Thyroid gland (tissue), 4 donors: ENCODE results near the gene NID2. TPM values are rescaled to one million over a fixed set of nuclear protein-coding genes. Genes with fewer than 3 reads are reported as not detected.

Experiments used
- DNase-seq, 2 donors: peaks; one replicate each; pipeline ENCODE4 v3.0.0-alpha.2; 2019
- H3K27ac ChIP-seq, 3 donors: fragments of 200-600 bp; sonication (generic); 1 replicate in 2 of 3; 2 replicates in 1 of 3; pipeline ENCODE4 v1.5.1; 2016 to 2019; ENCODE audit warnings: mild to moderate bottlenecking in 1 of 3, moderate library complexity in 1 of 3
- H3K27me3 ChIP-seq: fragments of 200-600 bp; sonication (generic); one replicate; pipeline ENCODE4 v1.5.1; 2019
- H3K36me3 ChIP-seq, 2 donors: fragments of 200-600 bp; sonication (generic); one replicate each; pipeline ENCODE4 v1.5.1; 2016 to 2019
- H3K4me1 ChIP-seq, 2 donors: fragments of 200-600 bp; sonication (generic); one replicate each; pipeline ENCODE4 v1.5.1; 2017 to 2019
- H3K4me3 ChIP-seq, 3 donors: fragments of 200-600 bp; sonication (generic); replicated peaks in 1 of 3; 1 replicate in 2 of 3; 2 replicates in 1 of 3; pipeline ENCODE4 v1.5.1; 2016; ENCODE audit warnings: mild to moderate bottlenecking in 1 of 3
- H3K9me3 ChIP-seq: fragments of 200-600 bp; sonication (generic); one replicate; pipeline ENCODE4 v1.5.1; 2017
- POLR2A ChIP-seq, 2 donors: fragments of 450-650 bp; IDR thresholded peaks; one replicate each; pipeline ENCODE4 v1.6.1; 2017; ENCODE audit warnings: antibody characterized with exemption in 2 of 2, mild to moderate bottlenecking in 2 of 2, moderate library complexity in 1 of 2
- WGBS, 2 donors: methylation state at CpG; one replicate each; pipeline ENCODE4 v1.1.5; 2017; 5-methylcytosine and 5-hydroxymethylcytosine counted together
- intact Hi-C: fragments of 100-400 bp; cut with DNase I; formaldehyde crosslinking; loops from one replicate; pipeline ENCODE4 v1.15.1; 2023
- total RNA-seq, 4 donors: library from RNA; depleted of rRNA; stranded (reverse); fragments of >200 nt; gene quantifications; one replicate each; pipeline ENCODE4 v1.2.3, GENCODE V29; 2016
- TF ChIP-seq, protein P1 (sequence below), 6 experiments: fragments of 200-600 bp in 3 of 6; fragments of 450-650 bp in 3 of 6; sonication (generic) in 3 of 6; IDR thresholded peaks; one replicate each; pipeline ENCODE4 v1.5.1; 2016 to 2019; ENCODE audit warnings: antibody characterized with exemption in 6 of 6, mild to moderate bottlenecking in 2 of 6, inconsistent platforms in 1 of 6, moderate library complexity in 1 of 6

The NID2 gene
- total RNA-seq, 4 donors from 2014 or later: 115 to 207 (median 130) TPM

DNA sequence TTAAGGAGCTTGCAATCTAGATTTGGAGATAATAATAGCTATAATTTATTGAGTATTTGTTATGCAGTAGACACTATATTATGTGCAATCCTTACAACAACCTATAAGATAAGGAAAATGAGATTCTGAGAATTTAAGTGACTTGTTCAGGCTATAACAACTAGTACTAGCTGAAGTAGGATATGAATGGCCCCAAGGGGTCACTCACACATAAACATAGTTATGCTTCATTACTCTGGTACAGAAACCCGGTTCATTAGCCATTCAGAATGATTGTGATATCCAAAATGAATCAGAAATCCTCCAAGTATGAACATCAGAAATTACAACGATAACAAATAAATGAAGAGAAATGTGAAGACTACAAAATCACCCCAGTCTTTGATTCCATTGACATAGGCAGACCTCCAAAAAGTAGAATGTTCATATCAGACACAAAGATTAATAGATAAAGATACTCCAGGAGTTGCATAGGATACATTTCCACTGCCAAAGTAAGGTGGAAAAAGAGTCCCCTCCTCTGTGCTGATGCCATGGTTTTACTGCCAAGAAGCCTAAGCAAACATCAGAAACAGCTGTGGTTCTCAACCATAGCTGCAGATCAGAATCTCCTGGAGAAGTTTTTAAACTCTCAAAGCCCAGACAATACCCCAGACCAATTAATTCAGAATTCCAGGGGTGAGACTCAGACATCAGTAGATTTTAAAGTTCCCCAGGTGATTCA is 8.6 kb upstream of the NID2 start:
- no peak overlapping the region for H3K4me3 ChIP-seq
- H3K4me1 ChIP-seq: peaks cover 62 to 74% of the 10 kb centered on the region in 2 donors
- H3K36me3 ChIP-seq: no peaks in the 10 kb centered on the region
- peak overlapping the region in 2 of 3 donors; percentile 81 to 96 for H3K27ac ChIP-seq
- WGBS, 2 donors: 49 to 56% methylated on average over 2 of the region's 2 CpGs
- TF ChIP-seq, protein P1, sequence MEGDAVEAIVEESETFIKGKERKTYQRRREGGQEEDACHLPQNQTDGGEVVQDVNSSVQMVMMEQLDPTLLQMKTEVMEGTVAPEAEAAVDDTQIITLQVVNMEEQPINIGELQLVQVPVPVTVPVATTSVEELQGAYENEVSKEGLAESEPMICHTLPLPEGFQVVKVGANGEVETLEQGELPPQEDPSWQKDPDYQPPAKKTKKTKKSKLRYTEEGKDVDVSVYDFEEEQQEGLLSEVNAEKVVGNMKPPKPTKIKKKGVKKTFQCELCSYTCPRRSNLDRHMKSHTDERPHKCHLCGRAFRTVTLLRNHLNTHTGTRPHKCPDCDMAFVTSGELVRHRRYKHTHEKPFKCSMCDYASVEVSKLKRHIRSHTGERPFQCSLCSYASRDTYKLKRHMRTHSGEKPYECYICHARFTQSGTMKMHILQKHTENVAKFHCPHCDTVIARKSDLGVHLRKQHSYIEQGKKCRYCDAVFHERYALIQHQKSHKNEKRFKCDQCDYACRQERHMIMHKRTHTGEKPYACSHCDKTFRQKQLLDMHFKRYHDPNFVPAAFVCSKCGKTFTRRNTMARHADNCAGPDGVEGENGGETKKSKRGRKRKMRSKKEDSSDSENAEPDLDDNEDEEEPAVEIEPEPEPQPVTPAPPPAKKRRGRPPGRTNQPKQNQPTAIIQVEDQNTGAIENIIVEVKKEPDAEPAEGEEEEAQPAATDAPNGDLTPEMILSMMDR (IDR thresholded peaks at IDR 0.05): no peak
- no peak for TF ChIP-seq POLR2A (IDR thresholded peaks at IDR 0.05)
- H3K27me3 ChIP-seq: no peaks in the 10 kb centered on the region
- no peak for DNase-seq
- intact Hi-C loops: loop anchor here (5.0 kb wide), 1 partner anchor 35 kb away; no protein-coding TSS in a partner anchor
- no peaks in the 10 kb centered on the region for H3K9me3 ChIP-seq

DNA sequence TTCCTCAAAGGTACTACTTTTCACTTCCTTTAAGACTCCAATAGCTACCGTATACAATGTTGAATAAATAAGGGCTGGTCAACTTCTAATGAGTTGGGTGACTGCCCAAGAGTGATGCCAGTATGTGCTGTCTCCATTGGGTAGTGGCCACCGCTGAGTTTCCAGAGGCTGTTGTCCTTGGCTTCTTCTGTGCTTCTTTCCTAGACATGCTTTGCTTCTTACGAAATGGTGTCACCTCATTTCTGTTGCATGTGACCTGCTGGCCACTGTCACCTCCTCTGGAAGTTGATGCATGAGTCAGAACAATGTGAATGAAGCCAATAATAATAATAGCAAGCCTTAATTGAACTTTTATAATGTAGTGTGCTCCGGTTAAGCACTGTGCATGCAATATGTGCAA is 7.5 kb upstream of the NID2 start:
- Histone ChIP-seq H3K4me1 (peaks cover 67 to 74% of the 10 kb centered on the region in 2 donors), H3K27ac (peak overlapping the region in 2 of 3 donors; percentile 81 to 96), H3K4me3 (no peak overlapping the region), H3K9me3 (no peaks in the 10 kb centered on the region), H3K27me3 (no peaks in the 10 kb centered on the region), H3K36me3 (no peaks in the 10 kb centered on the region)
- intact Hi-C loops: loop anchor here (5.0 kb wide), 1 partner anchor 36 kb away; no protein-coding TSS in a partner anchor
- 60 to 70% methylated on average over 4 of the region's 4 CpGs for WGBS, 2 donors
- peak in 1 of 2 donors; percentile 14 for DNase-seq
- TF ChIP-seq, protein P1 (IDR thresholded peaks at IDR 0.05): no peak
- TF ChIP-seq POLR2A (IDR thresholded peaks at IDR 0.05): no peak

DNA sequence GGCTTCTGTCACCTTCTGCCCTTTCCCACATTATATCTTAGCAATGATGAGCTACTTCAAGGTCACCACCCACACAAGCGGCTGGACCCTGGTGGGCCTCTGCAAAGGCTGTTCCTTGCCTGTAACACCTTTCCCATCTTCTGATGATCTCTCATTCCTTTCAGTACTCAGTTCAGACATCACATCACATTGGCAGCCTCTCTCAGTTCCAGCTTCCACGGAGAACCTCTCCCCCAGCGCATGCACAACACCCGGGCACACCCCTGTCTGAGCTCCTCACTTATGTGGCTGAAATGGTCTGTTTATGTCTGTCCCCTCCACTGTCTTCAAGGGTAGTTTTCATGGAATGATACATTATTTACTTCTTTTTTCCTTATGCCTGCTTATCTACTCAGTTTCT is 6.5 kb upstream of the NID2 start:
- intact Hi-C loops: loop anchor here (5.0 kb wide), 1 partner anchor 37 kb away; no protein-coding TSS in a partner anchor
- Histone ChIP-seq H3K4me1 (peaks cover 60 to 76% of the 10 kb centered on the region in 2 donors), H3K27ac (peak overlapping the region in 1 of 3 donors; percentile 96), H3K4me3 (no peak overlapping the region), H3K9me3 (no peaks in the 10 kb centered on the region), H3K36me3 (no peaks in the 10 kb centered on the region), H3K27me3 (no peaks in the 10 kb centered on the region)
- no peak for TF ChIP-seq POLR2A (IDR thresholded peaks at IDR 0.05)
- TF ChIP-seq, protein P1 (IDR thresholded peaks at IDR 0.05): no peak
- DNase-seq: no peak
- WGBS, 2 donors: 94 to 96% methylated on average over 4 of the region's 4 CpGs

DNA sequence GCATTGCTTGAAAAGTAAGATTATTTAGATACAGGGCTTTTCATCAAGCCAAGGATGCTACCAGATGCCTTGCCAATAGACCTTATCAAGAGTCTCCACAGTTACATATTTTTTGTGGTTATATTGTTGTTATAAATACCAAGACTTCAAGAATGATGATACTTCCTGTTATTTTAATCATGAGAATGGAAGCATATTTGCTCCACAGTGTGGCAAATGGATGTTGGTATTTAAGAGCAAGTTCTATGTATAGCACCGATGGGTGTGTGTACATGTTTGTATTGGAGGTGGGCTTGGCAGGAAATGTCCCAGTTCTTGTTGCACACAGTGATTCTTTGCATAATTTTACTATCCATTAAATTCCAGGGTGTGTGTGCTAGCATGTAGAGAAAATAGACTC is 4.4 kb upstream of the NID2 start:
- Histone ChIP-seq H3K27ac (peak overlapping the region in 2 of 3 donors; percentile 73 to 95), H3K27me3 (no peaks in the 10 kb centered on the region), H3K4me3 (no peak overlapping the region), H3K36me3 (no peaks in the 10 kb centered on the region), H3K4me1 (peaks cover 49 to 62% of the 10 kb centered on the region in 2 donors), H3K9me3 (no peaks in the 10 kb centered on the region)
- 28 to 44% methylated on average over 1 of the region's 1 CpG for WGBS, 2 donors
- DNase-seq: no peak
- TF ChIP-seq, protein P1 (IDR thresholded peaks at IDR 0.05): no peak
- TF ChIP-seq POLR2A (IDR thresholded peaks at IDR 0.05): no peak
- intact Hi-C loops: no loop called here

DNA sequence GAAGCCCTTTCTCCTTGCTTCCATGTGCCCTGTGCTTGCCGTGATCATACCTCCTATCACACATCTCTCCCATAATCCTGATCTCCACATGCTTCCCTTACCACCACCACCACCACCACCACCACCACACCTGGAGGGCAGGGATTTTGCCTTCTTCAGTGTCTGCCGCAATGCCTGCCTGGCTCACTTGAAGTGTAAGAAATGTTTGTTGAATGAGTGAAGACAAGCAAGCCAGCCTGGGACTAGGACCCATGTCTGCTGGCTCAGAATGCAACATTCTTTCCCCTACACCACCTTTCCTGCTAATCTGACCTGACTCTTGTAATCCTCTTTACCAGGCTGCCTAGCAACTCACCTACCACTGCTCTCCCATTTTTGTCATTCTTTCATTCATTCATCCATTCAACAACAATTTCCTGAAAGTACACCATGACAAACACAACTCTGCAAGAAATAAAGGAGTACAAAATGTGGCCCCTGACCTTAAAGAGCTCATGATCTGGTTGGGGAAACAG is 3.5 kb upstream of the NID2 start:
- WGBS, 2 donors: 70 to 72% methylated on average over 2 of the region's 2 CpGs
- no peaks in the 10 kb centered on the region for H3K36me3 ChIP-seq
- H3K27ac ChIP-seq: peak overlapping the region; percentile 28 to 95 (median 73)
- no peak for TF ChIP-seq POLR2A (IDR thresholded peaks at IDR 0.05)
- TF ChIP-seq, protein P1 (IDR thresholded peaks at IDR 0.05): no peak
- intact Hi-C loops: no loop called here
- DNase-seq: no peak
- H3K4me3 ChIP-seq: no peak overlapping the region
- no peaks in the 10 kb centered on the region for H3K27me3 ChIP-seq
- H3K9me3 ChIP-seq: no peaks in the 10 kb centered on the region
- H3K4me1 ChIP-seq: peaks cover 41 to 55% of the 10 kb centered on the region in 2 donors
